Measurements from ENCODE around the gene NSF. TPM values are rescaled to one million over a fixed set of nuclear protein-coding genes. Genes with fewer than 3 reads are reported as not detected.
"Not testable (repeated sequence)": the region's sequence is repeated elsewhere in the genome, so short reads cannot be mapped to it uniquely, and the experiment has no call there.

The NSF gene
- total and polyA plus RNA-seq, 10 of the 15 experiments (the other 5 are each of a cell fraction or from before 2014, with no cell fraction given): 6.8 to 25.6 (median 16.8) TPM

DNA sequence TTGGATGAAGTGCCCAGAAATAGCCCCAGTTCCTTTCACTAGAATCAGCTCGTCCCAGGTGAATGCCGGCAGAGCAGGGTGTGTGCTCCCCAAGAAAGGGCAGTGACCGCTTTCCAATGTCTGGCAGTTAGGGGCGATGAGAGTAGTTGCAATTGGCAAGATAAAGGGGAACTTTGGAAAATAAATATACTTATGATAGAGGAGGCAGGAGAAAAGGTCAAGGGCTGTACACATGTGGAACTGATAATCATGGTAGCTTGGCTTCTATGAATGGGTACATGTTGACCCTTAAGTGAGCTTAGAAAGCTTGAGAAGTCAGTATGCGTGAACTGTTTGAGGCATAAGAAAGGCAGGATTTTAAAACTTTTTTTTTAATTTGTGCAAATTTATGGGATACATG, 75.5 kb downstream of the NSF start:
- H3K9ac ChIP-seq (ENCODE audit: control insufficient read depth, insufficient read depth, low read length); H3K27ac ChIP-seq (ENCODE audit: control insufficient read depth, insufficient read depth); H3K27me3 ChIP-seq (replicated peaks in 1 of 2; ENCODE audit: control insufficient read depth in 2 of 2, insufficient read depth in 2 of 2, low read length in 1 of 2); FAIRE-seq; H4K20me1 ChIP-seq (ENCODE audit: control insufficient read depth, insufficient read depth); H3K36me3 ChIP-seq (ENCODE audit: control insufficient read depth in 2 of 2, insufficient read depth in 2 of 2, low read length in 1 of 2); H3K4me1 ChIP-seq (ENCODE audit: control insufficient read depth, insufficient read depth, low read length); CTCF ChIA-PET; RAD21 ChIA-PET (ENCODE audit: unreplicated experiment); H3K4me3 ChIP-seq; POLR2A ChIA-PET; SMC1A ChIA-PET (ENCODE audit: uncharacterized antibody, unreplicated experiment); H3K4me2 ChIP-seq (ENCODE audit: control insufficient read depth, insufficient read depth); intact Hi-C loops (cut with micrococcal nuclease; ENCODE audit: unreplicated experiment); ATAC-seq; H3K79me2 ChIP-seq (ENCODE audit: control insufficient read depth, insufficient read depth, low read length); H2AFZ ChIP-seq (ENCODE audit: control insufficient read depth, low read depth, low read length); DNase-seq (ENCODE audit: low read depth, low spot score); BruUV-seq (replicated peaks); in situ Hi-C loops (cut with MboI); H3K9me3 ChIP-seq (replicated peaks; ENCODE audit: control insufficient read depth, insufficient read depth, low read length): not testable (repeated sequence)
- 98% methylated on average over 4 of the region's 5 CpGs for WGBS (ENCODE audit: insufficient coverage, insufficient replicate concordance, low lambda C conversion rate, missing lambda C conversion rate)

DNA sequence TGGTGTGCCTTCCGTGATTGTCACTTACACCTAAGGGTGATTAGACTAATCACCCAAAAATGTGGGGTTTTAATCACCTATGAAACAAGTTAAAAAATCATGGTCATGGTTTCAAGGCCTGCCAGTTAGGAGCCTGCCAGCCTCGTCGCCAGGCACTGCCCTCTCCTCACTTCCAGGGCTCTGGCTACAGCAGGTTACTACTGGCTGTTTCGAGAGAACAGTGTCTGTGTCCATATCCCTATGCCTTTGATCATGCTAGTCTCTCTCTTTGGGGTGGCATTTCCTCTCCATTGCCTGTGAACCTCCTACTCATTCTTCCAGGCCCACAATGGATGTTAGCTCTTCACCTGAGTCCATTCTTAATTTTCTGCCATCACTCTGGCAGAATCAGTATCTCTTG, 80.3 kb downstream of the NSF start:
- H3K27me3 ChIP-seq (replicated peaks in 1 of 2; ENCODE audit: control insufficient read depth in 2 of 2, insufficient read depth in 2 of 2, low read length in 1 of 2); H3K9ac ChIP-seq (ENCODE audit: control insufficient read depth, insufficient read depth, low read length); BruUV-seq (replicated peaks); H3K27ac ChIP-seq (ENCODE audit: control insufficient read depth, insufficient read depth); H2AFZ ChIP-seq (ENCODE audit: control insufficient read depth, low read depth, low read length); H3K4me1 ChIP-seq (ENCODE audit: control insufficient read depth, insufficient read depth, low read length); H4K20me1 ChIP-seq (ENCODE audit: control insufficient read depth, insufficient read depth); CTCF ChIA-PET; H3K9me3 ChIP-seq (replicated peaks; ENCODE audit: control insufficient read depth, insufficient read depth, low read length); H3K4me3 ChIP-seq; H3K79me2 ChIP-seq (ENCODE audit: control insufficient read depth, insufficient read depth, low read length); POLR2A ChIA-PET; DNase-seq (ENCODE audit: low read depth, low spot score); intact Hi-C loops (cut with micrococcal nuclease; ENCODE audit: unreplicated experiment); ATAC-seq; H3K4me2 ChIP-seq (ENCODE audit: control insufficient read depth, insufficient read depth); in situ Hi-C loops (cut with MboI); FAIRE-seq; SMC1A ChIA-PET (ENCODE audit: uncharacterized antibody, unreplicated experiment); H3K36me3 ChIP-seq (ENCODE audit: control insufficient read depth in 2 of 2, insufficient read depth in 2 of 2, low read length in 1 of 2); RAD21 ChIA-PET (ENCODE audit: unreplicated experiment): not testable (repeated sequence)
- WGBS (ENCODE audit: insufficient coverage, insufficient replicate concordance, low lambda C conversion rate, missing lambda C conversion rate): no CpG with 5 or more reads among the region's 4 CpGs

DNA sequence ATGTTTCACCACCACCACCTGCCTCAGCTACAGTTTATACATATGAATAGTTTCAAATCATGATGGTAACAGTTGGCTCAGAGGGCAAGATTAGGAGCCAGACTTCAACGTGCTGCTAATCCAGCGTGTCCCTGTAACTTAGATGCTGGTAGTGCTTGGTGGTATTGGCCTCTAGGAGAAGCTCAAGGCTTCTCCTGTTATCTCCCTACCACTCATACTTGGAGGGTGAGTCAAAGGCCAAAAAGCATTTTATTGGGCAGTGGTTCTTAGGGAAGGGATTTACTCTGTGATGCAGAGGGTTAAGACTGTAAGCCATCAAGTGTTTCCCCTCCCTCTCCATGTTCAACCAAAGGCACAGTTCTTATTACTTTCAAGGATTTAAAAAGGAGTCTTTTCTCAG, 82.3 kb downstream of the NSF start:
- H3K9ac ChIP-seq (ENCODE audit: control insufficient read depth, insufficient read depth, low read length); H3K27me3 ChIP-seq (replicated peaks in 1 of 2; ENCODE audit: control insufficient read depth in 2 of 2, insufficient read depth in 2 of 2, low read length in 1 of 2); DNase-seq (ENCODE audit: low read depth, low spot score); H3K36me3 ChIP-seq (ENCODE audit: control insufficient read depth in 2 of 2, insufficient read depth in 2 of 2, low read length in 1 of 2); in situ Hi-C loops (cut with MboI); H3K27ac ChIP-seq (ENCODE audit: control insufficient read depth, insufficient read depth); intact Hi-C loops (cut with micrococcal nuclease; ENCODE audit: unreplicated experiment); H3K4me2 ChIP-seq (ENCODE audit: control insufficient read depth, insufficient read depth); H3K79me2 ChIP-seq (ENCODE audit: control insufficient read depth, insufficient read depth, low read length); FAIRE-seq; H2AFZ ChIP-seq (ENCODE audit: control insufficient read depth, low read depth, low read length); H3K4me3 ChIP-seq; H4K20me1 ChIP-seq (ENCODE audit: control insufficient read depth, insufficient read depth); H3K9me3 ChIP-seq (replicated peaks; ENCODE audit: control insufficient read depth, insufficient read depth, low read length); SMC1A ChIA-PET (ENCODE audit: uncharacterized antibody, unreplicated experiment); BruUV-seq (replicated peaks); RAD21 ChIA-PET (ENCODE audit: unreplicated experiment); ATAC-seq; CTCF ChIA-PET; H3K4me1 ChIP-seq (ENCODE audit: control insufficient read depth, insufficient read depth, low read length); POLR2A ChIA-PET: not testable (repeated sequence)
- WGBS (ENCODE audit: insufficient coverage, insufficient replicate concordance, low lambda C conversion rate, missing lambda C conversion rate): no CpG with 5 or more reads among the region's 2 CpGs

DNA sequence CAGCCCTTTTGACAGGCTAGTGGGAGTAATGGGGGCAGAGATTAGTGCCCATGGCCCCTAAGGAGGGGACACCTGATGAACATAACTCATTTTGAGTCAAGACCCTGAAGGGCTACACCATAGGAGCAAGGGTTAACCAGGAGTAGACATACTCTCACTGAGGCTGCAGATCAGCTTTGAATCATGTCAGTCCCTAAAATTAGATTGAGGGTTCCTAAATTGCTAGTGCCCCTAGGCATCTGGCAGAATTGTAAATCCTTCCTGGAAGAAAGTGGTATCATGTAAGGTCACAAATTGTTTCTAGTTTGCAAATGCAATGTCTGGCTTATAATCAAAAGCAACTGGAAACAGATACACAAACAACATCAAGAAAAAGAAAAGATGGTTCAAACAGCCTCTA, 87.3 kb downstream of the NSF start:
- H3K9me3 ChIP-seq (replicated peaks; ENCODE audit: control insufficient read depth, insufficient read depth, low read length); H3K4me3 ChIP-seq; intact Hi-C loops (cut with micrococcal nuclease; ENCODE audit: unreplicated experiment); H3K4me2 ChIP-seq (ENCODE audit: control insufficient read depth, insufficient read depth); POLR2A ChIA-PET; ATAC-seq; H3K9ac ChIP-seq (ENCODE audit: control insufficient read depth, insufficient read depth, low read length); H3K36me3 ChIP-seq (ENCODE audit: control insufficient read depth in 2 of 2, insufficient read depth in 2 of 2, low read length in 1 of 2); H4K20me1 ChIP-seq (ENCODE audit: control insufficient read depth, insufficient read depth); in situ Hi-C loops (cut with MboI); DNase-seq (ENCODE audit: low read depth, low spot score); H2AFZ ChIP-seq (ENCODE audit: control insufficient read depth, low read depth, low read length); SMC1A ChIA-PET (ENCODE audit: uncharacterized antibody, unreplicated experiment); BruUV-seq (replicated peaks); H3K27ac ChIP-seq (ENCODE audit: control insufficient read depth, insufficient read depth); H3K27me3 ChIP-seq (replicated peaks in 1 of 2; ENCODE audit: control insufficient read depth in 2 of 2, insufficient read depth in 2 of 2, low read length in 1 of 2); H3K79me2 ChIP-seq (ENCODE audit: control insufficient read depth, insufficient read depth, low read length); CTCF ChIA-PET; RAD21 ChIA-PET (ENCODE audit: unreplicated experiment); FAIRE-seq; H3K4me1 ChIP-seq (ENCODE audit: control insufficient read depth, insufficient read depth, low read length): not testable (repeated sequence)

Measured in GM12878 (cell line).